Cardiac muscle cell (in vitro differentiated cells and primary cell): ENCODE data around the gene TRA2B. TPM values are rescaled to one million over a fixed set of nuclear protein-coding genes. Genes with fewer than 3 reads are reported as not detected.

Experiments used
- DNase-seq, 2 donors: peaks; one replicate each; pipeline versions ENCODE4 v3.0.0 to v3.0.0-alpha.2; 2010 to 2017; ENCODE audit warnings: low read depth in 1 of 2, low spot score in 1 of 2
- H3K27ac ChIP-seq: fragments of 200-600 bp; sonication (generic); 2 replicates; pipeline ENCODE4 v1.5.1; 2016
- H3K27me3 ChIP-seq: fragments of 200-600 bp; sonication (generic); 2 replicates; pipeline ENCODE4 v1.6.0; 2016; ENCODE audit warnings: control low read depth
- H3K36me3 ChIP-seq: fragments of 200-600 bp; sonication (generic); 2 replicates; pipeline ENCODE4 v1.5.1; 2016; ENCODE audit warnings: control low read depth
- H3K4me1 ChIP-seq: fragments of 200-600 bp; sonication (generic); 2 replicates; pipeline ENCODE4 v1.8.1; 2017; ENCODE audit warnings: low read depth, mild to moderate bottlenecking, mixed run types
- H3K4me3 ChIP-seq: fragments of 200-600 bp; sonication (generic); 2 replicates; pipeline ENCODE4 v1.5.1; 2016; ENCODE audit warnings: mild to moderate bottlenecking
- H3K9me3 ChIP-seq: fragments of 200-600 bp; sonication (generic); 2 replicates; pipeline ENCODE4 v1.5.1; 2017; ENCODE audit warnings: low read depth, mild to moderate bottlenecking, control low read depth
- polyA plus RNA-seq: library from polyadenylated mRNA; unstranded; fragments of >200 nt; fragmentation: Nextera tagmentation; extraction: Ambion mirVana; gene quantifications from 2 replicates; pipeline ENCODE4 v1.2.1, GENCODE V29; 2016
- total RNA-seq: library from RNA; depleted of rRNA; stranded (reverse); fragments of >200 nt; gene quantifications from 2 replicates; pipeline ENCODE4 v1.2.3, GENCODE V29; 2016
- TF ChIP-seq, protein P1 (sequence below): IDR thresholded peaks from 2 replicates; pipeline ENCODE4 v1.5.1; 2012; ENCODE audit warnings: low read depth, mild to moderate bottlenecking, low read length

Gene TRA2B
- total and polyA plus RNA-seq, 2 experiments from 2014 or later: 129 to 320 TPM

DNA sequence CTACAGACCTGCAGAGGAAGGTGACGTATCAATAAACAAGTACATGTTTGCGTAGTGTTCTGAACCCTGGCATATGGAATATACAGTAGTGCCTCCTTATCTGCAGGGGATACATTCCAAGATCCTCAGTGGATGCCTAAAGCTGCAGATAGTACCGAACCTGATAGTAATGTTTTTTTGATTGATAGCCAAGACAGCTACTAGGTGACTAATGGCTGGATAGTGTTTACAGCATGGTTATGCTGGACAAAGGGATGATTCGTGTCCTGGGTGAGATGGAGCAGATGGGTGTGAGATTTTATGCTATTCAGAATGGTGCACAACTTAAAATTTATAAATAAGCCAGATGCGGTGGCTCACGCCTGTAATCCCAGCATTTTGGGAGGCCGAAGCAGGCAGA is 57.2 kb downstream of the TRA2B start:
- H3K4me3 ChIP-seq: no peak overlapping the region
- H3K36me3 ChIP-seq: no peaks in the 10 kb centered on the region
- no peaks in the 10 kb centered on the region for H3K4me1 ChIP-seq
- TF ChIP-seq, protein P1, sequence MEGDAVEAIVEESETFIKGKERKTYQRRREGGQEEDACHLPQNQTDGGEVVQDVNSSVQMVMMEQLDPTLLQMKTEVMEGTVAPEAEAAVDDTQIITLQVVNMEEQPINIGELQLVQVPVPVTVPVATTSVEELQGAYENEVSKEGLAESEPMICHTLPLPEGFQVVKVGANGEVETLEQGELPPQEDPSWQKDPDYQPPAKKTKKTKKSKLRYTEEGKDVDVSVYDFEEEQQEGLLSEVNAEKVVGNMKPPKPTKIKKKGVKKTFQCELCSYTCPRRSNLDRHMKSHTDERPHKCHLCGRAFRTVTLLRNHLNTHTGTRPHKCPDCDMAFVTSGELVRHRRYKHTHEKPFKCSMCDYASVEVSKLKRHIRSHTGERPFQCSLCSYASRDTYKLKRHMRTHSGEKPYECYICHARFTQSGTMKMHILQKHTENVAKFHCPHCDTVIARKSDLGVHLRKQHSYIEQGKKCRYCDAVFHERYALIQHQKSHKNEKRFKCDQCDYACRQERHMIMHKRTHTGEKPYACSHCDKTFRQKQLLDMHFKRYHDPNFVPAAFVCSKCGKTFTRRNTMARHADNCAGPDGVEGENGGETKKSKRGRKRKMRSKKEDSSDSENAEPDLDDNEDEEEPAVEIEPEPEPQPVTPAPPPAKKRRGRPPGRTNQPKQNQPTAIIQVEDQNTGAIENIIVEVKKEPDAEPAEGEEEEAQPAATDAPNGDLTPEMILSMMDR: no peak
- no peak overlapping the region for H3K27ac ChIP-seq
- no peak for DNase-seq
- no peaks in the 10 kb centered on the region for H3K9me3 ChIP-seq
- no peaks in the 10 kb centered on the region for H3K27me3 ChIP-seq

DNA sequence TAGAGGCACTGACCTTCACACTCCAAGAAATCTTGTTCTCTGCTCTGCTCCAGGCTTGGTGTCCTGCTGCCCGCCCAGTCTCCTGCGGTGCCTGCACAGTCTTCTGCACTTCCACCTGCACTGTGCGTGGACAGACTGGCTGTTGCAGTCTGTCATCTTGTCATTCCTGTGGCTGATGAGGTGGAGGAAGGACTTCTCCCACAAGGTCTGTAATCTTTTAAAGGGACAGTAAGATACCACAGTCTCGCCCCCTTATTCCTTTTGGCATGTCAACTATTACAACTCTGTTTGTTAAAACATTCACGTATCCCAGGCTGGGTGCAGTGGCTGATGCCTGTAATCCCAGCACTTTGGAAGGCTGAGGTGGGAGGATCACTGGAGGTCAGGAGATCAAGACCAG is 58.9 kb downstream of the TRA2B start:
- TF ChIP-seq, protein P1: no peak
- H3K9me3 ChIP-seq: no peaks in the 10 kb centered on the region
- H3K36me3 ChIP-seq: no peaks in the 10 kb centered on the region
- H3K4me3 ChIP-seq: no peak overlapping the region
- H3K27ac ChIP-seq: no peak overlapping the region
- H3K4me1 ChIP-seq: no peaks in the 10 kb centered on the region
- no peaks in the 10 kb centered on the region for H3K27me3 ChIP-seq
- DNase-seq: peak in 1 of 2 donors; percentile 18

DNA sequence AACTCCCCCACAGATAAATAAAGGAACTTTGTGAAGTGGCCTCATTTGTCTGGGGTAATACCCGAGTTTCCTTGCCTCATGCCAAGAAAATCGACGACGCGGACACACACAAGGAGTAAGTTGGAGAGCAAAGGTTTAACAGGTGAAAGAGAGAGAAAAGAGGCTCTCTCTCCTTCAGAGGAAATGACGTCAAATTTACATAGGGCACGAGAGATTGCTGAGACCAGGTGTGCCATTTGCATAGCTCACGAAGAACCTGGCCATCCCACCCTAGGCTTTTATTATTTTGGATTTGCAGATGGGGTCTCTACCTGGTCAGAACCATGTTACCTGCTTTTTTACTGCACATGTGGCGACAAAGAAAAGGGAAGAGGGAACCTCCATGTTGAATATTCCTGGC is 63.7 kb downstream of the TRA2B start:
- no peaks in the 10 kb centered on the region for H3K36me3 ChIP-seq
- H3K4me3 ChIP-seq: no peak overlapping the region
- no peaks in the 10 kb centered on the region for H3K4me1 ChIP-seq
- H3K27me3 ChIP-seq: no peaks in the 10 kb centered on the region
- TF ChIP-seq, protein P1: no peak
- H3K9me3 ChIP-seq: no peaks in the 10 kb centered on the region
- DNase-seq: no peak
- no peak overlapping the region for H3K27ac ChIP-seq

DNA sequence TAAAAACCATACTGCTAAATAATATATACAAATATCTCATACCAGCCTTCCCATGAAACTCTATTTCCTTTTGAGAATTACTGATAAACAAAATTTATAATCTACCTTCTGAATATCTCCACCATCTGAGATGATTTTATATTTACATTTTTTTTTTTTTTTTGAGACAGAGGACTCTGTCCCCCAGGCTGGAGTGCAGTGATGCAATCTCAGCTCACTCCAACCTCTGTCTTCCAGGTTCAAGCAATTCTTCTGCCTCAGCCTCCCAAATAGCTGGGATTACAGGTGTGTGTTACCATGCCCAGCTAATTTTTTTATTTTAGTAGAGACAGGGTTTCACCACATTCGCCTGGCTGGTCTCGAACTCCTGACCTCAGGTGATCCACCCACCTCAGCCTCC is 70.2 kb downstream of the TRA2B start:
- no peak overlapping the region for H3K27ac ChIP-seq
- H3K4me3 ChIP-seq: no peak overlapping the region
- no peak for DNase-seq
- no peaks in the 10 kb centered on the region for H3K4me1 ChIP-seq
- H3K9me3 ChIP-seq: no peaks in the 10 kb centered on the region
- no peaks in the 10 kb centered on the region for H3K27me3 ChIP-seq
- TF ChIP-seq, protein P1: no peak
- H3K36me3 ChIP-seq: no peaks in the 10 kb centered on the region

DNA sequence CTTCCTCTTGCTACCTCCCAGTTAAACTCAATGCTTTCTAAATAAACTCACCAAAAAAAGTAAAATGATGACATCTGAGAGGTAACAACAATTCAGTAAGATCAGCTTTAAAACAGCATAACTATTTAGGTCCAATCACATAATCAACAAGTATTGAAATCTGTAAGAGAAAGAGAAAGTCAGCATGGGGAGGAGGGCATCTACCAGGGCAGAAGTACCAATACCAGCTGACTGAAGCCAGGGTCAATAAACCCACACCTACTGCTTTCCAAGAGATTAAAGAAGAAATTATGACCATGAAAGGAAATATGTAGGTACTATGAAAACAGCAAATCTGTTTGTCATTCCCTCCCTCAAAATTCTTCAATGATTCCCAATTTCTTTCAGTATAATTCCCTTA is 70.8 kb downstream of the TRA2B start:
- Histone ChIP-seq H3K4me3 (no peak overlapping the region), H3K27ac (no peak overlapping the region), H3K36me3 (no peaks in the 10 kb centered on the region), H3K9me3 (no peaks in the 10 kb centered on the region), H3K4me1 (no peaks in the 10 kb centered on the region), H3K27me3 (no peaks in the 10 kb centered on the region)
- TF ChIP-seq, protein P1: no peak
- no peak for DNase-seq

DNA sequence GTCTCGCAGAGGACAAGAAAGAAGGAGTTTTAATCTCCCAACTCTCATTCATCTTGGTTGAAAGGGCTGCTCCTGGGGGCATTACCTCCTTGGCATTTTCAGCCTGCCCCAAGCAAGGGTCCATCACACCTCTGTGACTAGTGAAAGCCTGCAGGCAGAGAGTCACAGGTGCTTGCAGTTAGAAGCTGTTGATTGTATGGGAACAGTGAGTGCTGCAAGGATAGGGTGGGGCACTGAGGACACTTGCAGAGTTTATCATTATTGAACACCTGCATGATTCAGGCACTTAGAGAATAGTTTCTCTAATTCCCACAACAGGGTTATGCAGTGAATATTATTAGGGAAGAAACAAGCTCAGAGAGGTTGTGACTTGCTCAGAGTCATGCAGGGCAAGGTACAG is 71.3 kb downstream of the TRA2B start:
- Histone ChIP-seq H3K27ac (no peak overlapping the region), H3K4me3 (no peak overlapping the region), H3K27me3 (no peaks in the 10 kb centered on the region), H3K9me3 (no peaks in the 10 kb centered on the region), H3K36me3 (no peaks in the 10 kb centered on the region), H3K4me1 (no peaks in the 10 kb centered on the region)
- no peak for DNase-seq
- TF ChIP-seq, protein P1: no peak
